MM.1S (cell line): ENCODE results near the gene DNASE1L2.
A peak's percentile ranks its signal among the peaks of the same experiment; 100 is the strongest.

Source experiments
- DNase-seq: peaks from one replicate; pipeline ENCODE4 v3.0.0-alpha.2; 2015
- H2AFZ ChIP-seq: fragments of 300-600 bp; sonication (generic); 2 replicates; pipeline ENCODE4 v1.6.0; 2016; ENCODE audit warnings: antibody characterized with exemption, low read length
- H3F3A ChIP-seq: fragments of 300-600 bp; sonication (generic); 2 replicates; pipeline ENCODE4 v1.6.1; 2016; ENCODE audit warnings: mild to moderate bottlenecking, antibody characterized with exemption, low read length, moderate library complexity, mixed read lengths; ENCODE audit not compliant: insufficient read depth
- H3K27ac ChIP-seq: fragments of 300-600 bp; sonication (generic); 2 replicates; pipeline ENCODE4 v1.5.1; 2016; ENCODE audit warnings: mild to moderate bottlenecking, low read length
- H3K27me3 ChIP-seq: fragments of 300-600 bp; sonication (generic); replicated peaks from 2 replicates; pipeline ENCODE4 v1.6.0; 2016; ENCODE audit warnings: low read length; ENCODE audit not compliant: insufficient read depth
- H3K36me3 ChIP-seq: fragments of 300-600 bp; sonication (generic); replicated peaks from 2 replicates; pipeline ENCODE4 v1.6.1; 2016; ENCODE audit warnings: mild to moderate bottlenecking, low read length, mixed read lengths; ENCODE audit not compliant: insufficient read depth
- H3K4me1 ChIP-seq: fragments of 300-600 bp; sonication (generic); 2 replicates; pipeline ENCODE4 v1.6.1; 2016; ENCODE audit warnings: low read length, mixed read lengths
- H3K4me2 ChIP-seq: fragments of 300-600 bp; sonication (generic); 2 replicates; pipeline ENCODE4 v1.6.0; 2016; ENCODE audit warnings: low read depth, low read length
- H3K4me3 ChIP-seq: fragments of 300-600 bp; sonication (generic); 2 replicates; pipeline ENCODE4 v1.5.1; 2016; ENCODE audit warnings: low read length, mixed read lengths
- H3K79me2 ChIP-seq: fragments of 300-600 bp; sonication (generic); 2 replicates; pipeline ENCODE4 v1.6.1; 2016; ENCODE audit warnings: mixed run types, low read length, mixed read lengths
- H3K9ac ChIP-seq: fragments of 300-600 bp; sonication (generic); 2 replicates; pipeline ENCODE4 v1.6.1; 2016; ENCODE audit warnings: low read length, mixed read lengths
- H3K9me2 ChIP-seq: fragments of 300-600 bp; sonication (generic); replicated peaks from 2 replicates; pipeline ENCODE4 v1.6.1; 2016; ENCODE audit warnings: mild to moderate bottlenecking, low read length, mixed read lengths; ENCODE audit not compliant: insufficient read depth
- H3K9me3 ChIP-seq: fragments of 300-600 bp; sonication (generic); replicated peaks from 2 replicates; pipeline ENCODE4 v1.6.1; 2016; ENCODE audit warnings: mild to moderate bottlenecking, low read length, mixed read lengths; ENCODE audit not compliant: insufficient read depth
- H4K20me1 ChIP-seq: fragments of 300-600 bp; sonication (generic); 2 replicates; pipeline ENCODE4 v1.6.1; 2016; ENCODE audit warnings: mild to moderate bottlenecking, low read length, moderate library complexity, mixed read lengths; ENCODE audit not compliant: insufficient read depth
- EZH2 ChIP-seq: fragments of 300-600 bp; sonication (generic); optimal IDR thresholded peaks from 2 replicates; pipeline ENCODE3; 2017; ENCODE audit warnings: low read depth, mild to moderate bottlenecking, antibody characterized with exemption, low read length, mixed read lengths
- EZH2phosphoT487 ChIP-seq: fragments of 300-600 bp; sonication (generic); IDR thresholded peaks from 2 replicates; pipeline ENCODE4 v1.6.1; 2018; ENCODE audit warnings: antibody characterized with exemption, low read length
- TF ChIP-seq, protein P1 (sequence below): fragments of 300-600 bp; sonication (generic); IDR thresholded peaks from 2 replicates; pipeline ENCODE4 v1.5.1; 2016; ENCODE audit warnings: antibody characterized with exemption, low read length, mixed read lengths

Gene DNASE1L2

DNA sequence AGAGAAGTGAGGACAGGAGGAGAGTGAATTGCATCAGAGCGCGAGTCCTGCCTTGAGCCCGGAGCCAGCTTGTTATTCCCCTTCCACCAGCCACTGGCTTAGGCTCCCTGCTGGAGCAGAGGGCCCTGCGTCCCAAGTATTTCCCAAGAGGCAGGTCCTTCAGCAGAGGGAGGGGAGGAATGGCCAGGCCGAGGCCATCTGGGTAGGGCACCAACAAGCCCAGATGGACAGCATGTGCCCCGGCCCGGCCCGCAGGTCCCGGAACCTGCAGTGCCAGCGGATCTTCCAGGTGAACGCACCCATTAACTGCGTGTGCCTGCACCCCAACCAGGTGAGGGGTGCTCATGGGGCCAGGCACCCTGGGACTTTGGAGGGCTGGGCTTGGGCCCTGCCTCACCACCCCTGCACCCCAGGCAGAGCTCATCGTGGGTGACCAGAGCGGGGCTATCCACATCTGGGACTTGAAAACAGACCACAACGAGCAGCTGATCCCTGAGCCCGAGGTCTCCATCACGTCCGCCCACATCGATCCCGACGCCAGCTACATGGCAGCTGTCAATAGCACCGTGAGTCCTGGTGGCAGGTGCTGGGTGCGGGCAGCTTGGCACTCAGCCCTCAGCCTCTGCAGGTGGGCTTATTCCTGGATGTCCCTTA lies 29.3 kb upstream of the DNASE1L2 start:
- no peak overlapping the region for H3K27ac ChIP-seq
- H2AFZ ChIP-seq, result no peak overlapping the region
- H3K4me3 ChIP-seq, result no peak overlapping the region
- peaks cover 5% of the 10 kb centered on the region for H3K27me3 ChIP-seq
- H3K9ac ChIP-seq, result no peak overlapping the region
- H4K20me1 ChIP-seq, result no peaks in the 10 kb centered on the region
- H3K79me2 ChIP-seq, result peaks cover 27% of the 10 kb centered on the region
- TF ChIP-seq EZH2 (no peak), EZH2phosphoT487 (no peak)
- TF ChIP-seq, protein P1, sequence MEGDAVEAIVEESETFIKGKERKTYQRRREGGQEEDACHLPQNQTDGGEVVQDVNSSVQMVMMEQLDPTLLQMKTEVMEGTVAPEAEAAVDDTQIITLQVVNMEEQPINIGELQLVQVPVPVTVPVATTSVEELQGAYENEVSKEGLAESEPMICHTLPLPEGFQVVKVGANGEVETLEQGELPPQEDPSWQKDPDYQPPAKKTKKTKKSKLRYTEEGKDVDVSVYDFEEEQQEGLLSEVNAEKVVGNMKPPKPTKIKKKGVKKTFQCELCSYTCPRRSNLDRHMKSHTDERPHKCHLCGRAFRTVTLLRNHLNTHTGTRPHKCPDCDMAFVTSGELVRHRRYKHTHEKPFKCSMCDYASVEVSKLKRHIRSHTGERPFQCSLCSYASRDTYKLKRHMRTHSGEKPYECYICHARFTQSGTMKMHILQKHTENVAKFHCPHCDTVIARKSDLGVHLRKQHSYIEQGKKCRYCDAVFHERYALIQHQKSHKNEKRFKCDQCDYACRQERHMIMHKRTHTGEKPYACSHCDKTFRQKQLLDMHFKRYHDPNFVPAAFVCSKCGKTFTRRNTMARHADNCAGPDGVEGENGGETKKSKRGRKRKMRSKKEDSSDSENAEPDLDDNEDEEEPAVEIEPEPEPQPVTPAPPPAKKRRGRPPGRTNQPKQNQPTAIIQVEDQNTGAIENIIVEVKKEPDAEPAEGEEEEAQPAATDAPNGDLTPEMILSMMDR, result no peak
- H3K9me3 ChIP-seq, result no peaks in the 10 kb centered on the region
- peak overlapping the region; percentile 100; the same call in 1 of the 2 replicates for H3K4me2 ChIP-seq
- H3K36me3 ChIP-seq, result no peaks in the 10 kb centered on the region; the same call in 1 of the 2 replicates
- H3K4me1 ChIP-seq, result peaks cover 6% of the 10 kb centered on the region
- DNase-seq, result no peak
- 0 out of 2 replicates have a peak, but pooled peaks cover 3% of the 10 kb centered on the region for H3F3A ChIP-seq
- H3K9me2 ChIP-seq, result no peaks in the 10 kb centered on the region

DNA sequence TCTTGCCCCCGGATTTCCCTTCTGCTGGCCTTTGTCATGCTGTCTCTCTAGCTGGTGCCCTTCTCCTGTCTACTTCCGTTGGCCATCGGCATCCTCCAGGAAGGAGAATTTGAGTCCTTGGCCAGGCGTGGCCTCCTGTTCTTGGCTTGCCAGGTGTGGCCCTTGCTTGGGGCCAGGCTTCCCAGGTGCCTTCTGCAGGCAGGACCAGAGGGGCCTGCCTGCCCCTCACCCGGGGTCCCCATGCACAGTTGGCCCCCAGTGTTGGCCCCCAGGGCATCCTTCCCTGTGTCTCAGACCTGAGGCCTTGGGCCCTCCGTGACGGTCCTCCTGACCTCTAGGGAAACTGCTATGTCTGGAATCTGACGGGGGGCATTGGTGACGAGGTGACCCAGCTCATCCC lies 28.4 kb upstream of the DNASE1L2 start:
- Histone ChIP-seq H4K20me1 (no peaks in the 10 kb centered on the region), H3K27me3 (no peaks in the 10 kb centered on the region; the same call in none of the 2 replicates), H3K4me3 (no peak overlapping the region), H3K4me2 (no peak overlapping the region), H3F3A (0 out of 2 replicates have a peak, but pooled peaks cover 3% of the 10 kb centered on the region), H3K9me2 (no peaks in the 10 kb centered on the region), H3K27ac (no peak overlapping the region), H3K79me2 (peaks cover 31% of the 10 kb centered on the region), H3K9me3 (no peaks in the 10 kb centered on the region), H2AFZ (no peak overlapping the region), H3K4me1 (peaks cover 7% of the 10 kb centered on the region), H3K9ac (no peak overlapping the region), H3K36me3 (no peaks in the 10 kb centered on the region; the same call in 1 of the 2 replicates)
- DNase-seq, result no peak
- TF ChIP-seq, protein P1, result no peak
- no peak for TF ChIP-seq EZH2
- no peak for TF ChIP-seq EZH2phosphoT487

GRCh38 chr16:2208308-2208707 lies 27.9 kb upstream of the DNASE1L2 start:
- H3K4me2 ChIP-seq, result no peak overlapping the region
- no peak overlapping the region for H2AFZ ChIP-seq
- TF ChIP-seq, protein P1, result no peak
- no peak for TF ChIP-seq EZH2phosphoT487
- no peak for TF ChIP-seq EZH2
- H3K9me3 ChIP-seq, result no peaks in the 10 kb centered on the region
- H3K9ac ChIP-seq, result no peak overlapping the region
- H3K4me1 ChIP-seq, result peaks cover 12% of the 10 kb centered on the region
- no peaks in the 10 kb centered on the region; the same call in 1 of the 2 replicates for H3K36me3 ChIP-seq
- no peaks in the 10 kb centered on the region; the same call in 1 of the 2 replicates for H3K27me3 ChIP-seq
- no peak overlapping the region for H3K4me3 ChIP-seq
- H4K20me1 ChIP-seq, result no peaks in the 10 kb centered on the region
- no peaks in the 10 kb centered on the region for H3K9me2 ChIP-seq
- DNase-seq, result no peak
- H3K79me2 ChIP-seq, result peaks cover 35% of the 10 kb centered on the region
- no peak overlapping the region for H3K27ac ChIP-seq
- H3F3A ChIP-seq, result peaks cover 3% of the 10 kb centered on the region; the same call in 1 of the 2 replicates
